ENCODE measurements around the gene NCOA1.

DNA sequence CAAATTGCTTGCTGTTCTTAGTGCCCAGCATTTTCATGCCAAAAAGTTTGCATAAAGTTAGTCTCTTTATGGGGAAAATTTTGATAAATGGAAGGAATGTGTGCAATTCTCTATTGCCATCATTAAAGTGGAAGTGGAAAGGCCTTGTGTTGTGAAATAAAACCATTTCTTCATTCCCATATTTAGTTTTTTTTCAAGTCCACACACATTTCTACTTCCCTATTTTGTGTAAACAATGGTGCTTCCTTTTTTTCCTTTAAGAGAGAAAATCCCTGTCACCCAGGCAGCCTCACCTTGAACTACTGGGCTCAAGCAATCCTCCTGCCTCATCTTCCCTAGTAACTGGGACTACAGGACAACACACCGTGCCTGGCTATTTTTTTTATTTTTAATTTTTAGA lies 42.3 kb upstream of the NCOA1 start:
- no peak for TF ChIP-seq CTCF (IDR thresholded peaks at IDR 0.05)
- no peak for TF ChIP-seq POLR2A (IDR thresholded peaks at IDR 0.05)
